ENCODE results near the gene MCTP1. TPM values are rescaled to one million over a fixed set of nuclear protein-coding genes. Genes with fewer than 3 reads are reported as not detected.

The MCTP1 gene
- polyA plus RNA-seq, 3 donors, result 34.4 to 72.9 (median 55.5) TPM

DNA sequence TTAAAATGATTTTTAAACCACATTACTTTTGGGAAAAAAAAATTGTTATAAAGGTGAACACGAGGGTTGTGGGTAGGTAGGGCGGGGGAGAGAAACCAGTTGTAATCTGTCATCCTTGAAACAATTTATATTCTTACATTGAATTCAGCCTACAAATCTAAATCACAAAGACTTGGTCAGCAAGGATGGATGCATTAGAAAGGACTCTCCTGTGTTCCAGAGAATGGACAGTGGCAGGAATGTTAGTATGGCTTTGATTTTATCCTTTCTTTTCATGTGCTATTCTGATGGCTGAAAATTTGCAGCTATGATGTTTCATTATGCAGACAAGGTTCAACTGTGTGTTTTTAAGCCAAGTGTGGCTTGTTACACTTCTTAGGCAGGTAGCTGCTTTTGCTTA is 431.8 kb downstream of the MCTP1 start:
- Histone ChIP-seq H4K20me1 (ENCODE audit: insufficient read depth, low read length) (no peaks in the 10 kb centered on the region), H3K4me3 (replicated peaks in 1 of 3; ENCODE audit: low read depth in 2 of 3, low read length in 3 of 3) (no peak overlapping the region), H3K9me3 (replicated peaks in 1 of 2; ENCODE audit: control insufficient read depth in 1 of 2, insufficient read depth in 1 of 2, low read length in 2 of 2) (no peaks in the 10 kb centered on the region), H3K4me2 (replicated peaks; ENCODE audit: extremely low read depth, low read length, poor library complexity, severe bottlenecking) (no peak overlapping the region), H3K79me2 (ENCODE audit: insufficient read depth, low read length) (no peaks in the 10 kb centered on the region), H3K27me3 (ENCODE audit: control insufficient read depth in 2 of 2, insufficient read depth in 2 of 2, low read length in 2 of 2) (no peaks in the 10 kb centered on the region), H3K27ac (ENCODE audit: low read depth in 1 of 2, low read length in 2 of 2) (no peak overlapping the region), H2AFZ (ENCODE audit: insufficient read depth, low read depth, low read length, poor library complexity, severe bottlenecking) (no peak overlapping the region), H3K4me1 (ENCODE audit: control insufficient read depth in 1 of 2, insufficient read depth in 2 of 2, low read length in 2 of 2) (no peaks in the 10 kb centered on the region), H3K9ac (ENCODE audit: insufficient read depth, low read length, poor library complexity, severe bottlenecking) (no peak overlapping the region), H3K36me3 (replicated peaks in 1 of 2; ENCODE audit: control insufficient read depth in 1 of 2, insufficient read depth in 2 of 2, low read length in 2 of 2) (peaks cover 18 to 57% of the 10 kb centered on the region in 2 donors)
- Mint-ChIP-seq H3K36me3 (peaks cover 23 to 29% of the 10 kb centered on the region in 2 donors), H3K27me3 (ENCODE audit: low read depth in 3 of 3) (no peaks in the 10 kb centered on the region), H3K4me3 (no peak overlapping the region), H3K9me3 (no peaks in the 10 kb centered on the region), H3K4me1 (no peaks in the 10 kb centered on the region), H3K27ac (no peak overlapping the region)
- DNase-seq, result no peak
- WGBS (ENCODE audit: insufficient coverage), result no CpG with 5 or more reads among the region's 2 CpGs
- TF ChIP-seq CTCF (IDR thresholded peaks at IDR 0.05), result no peak
- intact Hi-C loops (cut with micrococcal nuclease), result no loop called here

- H3K4me1 Mint-ChIP-seq, result no peaks in the 10 kb centered on the region
- no peak for TF ChIP-seq CTCF (IDR thresholded peaks at IDR 0.05)
- H2AFZ ChIP-seq (ENCODE audit: insufficient read depth, low read depth, low read length, poor library complexity, severe bottlenecking), result no peak overlapping the region
- DNase-seq, result no peak
- H3K4me2 ChIP-seq (replicated peaks; ENCODE audit: extremely low read depth, low read length, poor library complexity, severe bottlenecking), result no peak overlapping the region
- intact Hi-C loops (cut with micrococcal nuclease), result no loop called here
- H4K20me1 ChIP-seq (ENCODE audit: insufficient read depth, low read length), result no peaks in the 10 kb centered on the region
- no peak overlapping the region for H3K9ac ChIP-seq (ENCODE audit: insufficient read depth, low read length, poor library complexity, severe bottlenecking)
- H3K4me3 Mint-ChIP-seq, result no peak overlapping the region
- peaks cover 30 to 59% of the 10 kb centered on the region in 2 donors for H3K36me3 ChIP-seq (replicated peaks in 1 of 2; ENCODE audit: control insufficient read depth in 1 of 2, insufficient read depth in 2 of 2, low read length in 2 of 2)
- peak overlapping the region in 1 of 7 donors; percentile 52 for H3K27ac Mint-ChIP-seq
- H3K27me3 ChIP-seq (ENCODE audit: control insufficient read depth in 2 of 2, insufficient read depth in 2 of 2, low read length in 2 of 2), result no peaks in the 10 kb centered on the region
- no peaks in the 10 kb centered on the region for H3K9me3 ChIP-seq (replicated peaks in 1 of 2; ENCODE audit: control insufficient read depth in 1 of 2, insufficient read depth in 1 of 2, low read length in 2 of 2)
- no peak overlapping the region for H3K4me3 ChIP-seq (replicated peaks in 1 of 3; ENCODE audit: low read depth in 2 of 3, low read length in 3 of 3)
- H3K27me3 Mint-ChIP-seq (ENCODE audit: low read depth in 3 of 3), result no peaks in the 10 kb centered on the region
- H3K79me2 ChIP-seq (ENCODE audit: insufficient read depth, low read length), result no peaks in the 10 kb centered on the region
- H3K36me3 Mint-ChIP-seq, result peaks cover 34 to 40% of the 10 kb centered on the region in 2 donors
- H3K4me1 ChIP-seq (ENCODE audit: control insufficient read depth in 1 of 2, insufficient read depth in 2 of 2, low read length in 2 of 2), result no peaks in the 10 kb centered on the region
- no peak overlapping the region for H3K27ac ChIP-seq (ENCODE audit: low read depth in 1 of 2, low read length in 2 of 2)
- H3K9me3 Mint-ChIP-seq, result no peaks in the 10 kb centered on the region
- no CpG with 5 or more reads among the region's 1 CpG for WGBS (ENCODE audit: insufficient coverage)
Measured at GRCh38 chr5:94850960-94851359, 433.9 kb downstream of the MCTP1 start.
